Inflammatory macrophage treated with lipopolysaccharide for 1 hour (primary cell): ENCODE data around the gene BRSK1.

Source experiments
- DNase-seq, 2 donors: peaks; one replicate each; pipeline ENCODE4 v3.0.0-alpha.2; 2020 to 2022

BRSK1 gene

DNA sequence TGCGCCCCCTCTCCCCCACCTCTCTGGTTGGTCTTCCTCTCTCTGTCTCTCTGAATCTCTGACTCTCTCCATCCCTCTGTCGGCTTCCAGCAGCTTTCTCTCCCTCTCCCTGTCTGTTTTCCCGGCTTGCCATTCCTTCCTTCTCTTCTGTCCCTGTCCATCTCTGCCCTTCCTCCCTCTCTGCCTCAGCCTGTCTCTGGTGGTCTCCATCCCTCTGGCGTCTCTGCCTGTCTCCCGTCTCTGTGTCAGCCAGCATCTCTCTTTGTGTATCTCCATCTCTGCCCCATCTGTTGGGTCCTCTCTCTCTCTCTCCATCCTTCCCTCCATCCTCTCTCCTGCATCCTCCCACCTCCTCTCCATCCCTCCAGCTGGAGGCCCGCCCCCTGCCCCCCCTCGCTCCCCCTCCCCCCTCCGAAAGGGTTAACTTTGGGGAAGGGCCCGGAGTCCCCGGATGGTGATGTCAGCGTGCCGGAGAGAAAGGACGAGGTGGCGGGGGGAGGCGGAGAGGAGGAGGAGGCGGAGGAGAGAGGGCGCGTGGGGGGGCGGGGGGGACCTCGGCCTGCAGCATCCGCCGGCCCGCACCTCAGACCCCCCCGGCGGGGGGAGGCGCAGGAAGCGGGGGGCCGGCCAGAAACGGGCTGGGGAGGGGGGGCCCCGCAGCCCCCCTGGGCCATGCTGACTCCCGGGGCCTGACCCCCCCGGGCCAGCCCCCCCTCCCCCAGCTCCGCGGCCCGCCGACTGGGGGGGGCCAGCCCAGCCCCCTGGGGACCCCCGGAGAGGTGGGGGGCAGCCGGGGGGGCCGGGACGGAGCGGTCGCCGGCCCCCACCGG lies at the start of gene BRSK1:
TSS of gene BRSK1 (plus strand) at position 450 of the 830 bp plus-strand sequence. CDS start 446 bp downstream, outside the sequence.
- DNase-seq = no peak

DNA sequence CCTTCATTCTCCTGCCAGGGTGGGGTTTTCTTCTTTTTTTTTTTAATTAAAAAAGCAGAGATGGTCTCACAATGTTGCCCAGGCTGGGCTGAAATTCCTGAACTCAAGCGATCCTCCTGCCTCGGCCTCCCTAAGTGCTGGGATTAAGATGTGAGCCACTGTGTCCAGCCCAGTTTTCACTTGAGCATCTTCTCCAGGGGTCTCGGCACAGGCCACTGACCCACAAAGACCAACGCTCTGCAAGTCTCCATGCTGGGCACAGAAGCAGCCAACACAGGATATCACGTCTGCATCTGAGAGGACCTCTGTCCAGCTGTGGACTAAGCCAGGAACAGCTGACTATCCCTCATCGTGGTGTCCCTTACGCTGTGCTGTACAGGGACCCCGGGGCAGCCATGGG lies 45.8 kb upstream of the BRSK1 start:
- no peak for DNase-seq

DNA sequence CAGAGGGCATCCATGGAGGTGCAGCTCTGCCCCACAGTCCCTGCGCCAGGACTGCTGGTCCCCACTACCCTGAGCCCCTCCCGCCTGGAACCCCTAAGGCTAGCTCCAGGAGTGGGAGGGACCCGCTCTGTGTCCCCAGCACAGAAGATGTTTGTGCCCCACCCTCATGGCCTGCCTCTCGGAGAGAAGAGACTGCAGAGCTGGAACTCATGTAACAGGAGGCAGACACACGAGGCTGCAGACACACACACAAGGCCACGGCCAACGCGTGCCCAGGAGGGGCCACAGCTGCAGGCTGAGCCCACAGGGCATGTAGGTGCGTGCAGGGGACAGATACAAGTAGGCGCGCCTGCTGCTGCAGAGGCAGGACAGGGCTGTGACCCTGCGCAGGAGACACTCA lies 44.8 kb upstream of the BRSK1 start:
- DNase-seq = no peak

DNA sequence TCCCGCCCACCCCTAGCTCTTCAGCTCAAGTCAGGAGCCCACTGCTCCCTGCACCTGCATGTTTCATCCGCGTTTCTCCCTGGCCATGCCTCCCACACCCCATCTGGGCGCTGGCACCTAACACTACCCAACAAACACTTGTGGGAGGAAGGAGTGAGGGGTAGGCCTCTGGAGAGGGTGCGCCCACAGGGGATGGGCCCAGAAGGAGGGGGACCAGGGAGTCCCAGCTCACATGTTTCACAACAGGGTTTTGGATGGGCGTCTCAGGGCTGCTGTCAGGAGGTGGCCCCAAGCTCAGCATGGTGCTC lies 43.1 kb upstream of the BRSK1 start:
- DNase-seq = no peak

DNA sequence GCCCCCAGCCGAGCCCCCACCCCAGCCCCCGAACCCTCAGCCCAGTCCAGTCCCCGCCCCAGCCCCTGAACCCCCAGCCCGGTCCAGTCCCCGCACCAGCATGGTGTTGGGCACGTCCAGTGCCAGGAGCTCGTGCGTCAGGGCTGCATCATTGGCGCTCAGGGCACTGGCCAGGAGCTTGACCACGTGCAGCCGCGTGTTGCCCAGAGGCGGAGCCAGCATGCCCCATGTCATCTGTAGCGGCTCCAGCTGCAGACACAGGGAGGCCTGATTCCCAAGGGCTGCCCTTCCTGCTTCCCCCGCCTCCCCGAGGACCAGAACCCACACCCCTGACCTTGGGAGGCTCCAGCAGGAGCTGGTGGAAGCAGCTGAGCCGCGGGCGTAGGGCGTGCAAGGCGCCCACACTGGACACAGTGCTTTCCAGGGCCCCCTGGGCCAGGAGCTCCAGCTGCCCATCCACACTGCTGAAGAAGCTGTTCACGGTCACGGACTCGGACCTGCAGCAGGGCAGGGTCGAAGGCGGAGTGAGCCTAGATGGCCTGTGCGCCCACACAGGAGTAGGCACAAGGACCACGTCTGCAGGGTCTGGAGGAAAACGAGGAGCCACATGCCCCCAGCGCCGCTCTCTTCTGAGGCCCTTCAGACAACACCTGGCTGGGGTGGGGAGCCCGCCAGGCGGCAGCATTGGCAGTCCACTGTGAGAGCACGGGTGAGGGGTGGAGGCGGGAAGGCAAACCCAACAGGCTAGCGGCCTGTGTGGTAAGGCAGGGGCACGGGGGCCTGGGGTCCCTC lies 42.5 kb upstream of the BRSK1 start:
- no peak for DNase-seq

DNA sequence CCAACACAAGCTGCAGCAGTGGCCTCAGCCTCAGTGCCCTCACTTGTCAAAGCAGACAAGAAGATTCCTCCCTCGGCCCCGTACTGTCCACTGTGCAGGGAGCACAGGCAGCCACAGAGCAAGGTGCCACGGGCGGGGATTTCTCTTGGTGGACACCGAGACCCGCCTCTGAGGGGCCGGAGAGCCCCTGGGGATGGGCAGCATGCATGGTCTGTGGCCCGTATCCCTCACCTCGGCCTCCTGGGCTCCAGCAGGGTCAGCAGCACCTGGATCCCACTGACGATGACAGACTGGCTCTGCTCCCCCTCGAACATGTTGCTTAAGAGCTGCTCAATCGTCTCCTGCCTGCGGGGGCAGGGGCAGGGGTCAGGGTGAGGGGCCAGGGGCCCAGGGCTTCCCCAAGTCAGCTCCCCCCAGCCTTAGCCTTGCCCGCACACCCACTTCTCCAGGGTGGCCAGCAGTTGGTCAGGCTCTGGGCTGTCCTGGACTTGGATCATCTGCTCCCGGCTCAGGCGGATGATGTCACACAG lies 41.8 kb upstream of the BRSK1 start:
- DNase-seq = no peak

DNA sequence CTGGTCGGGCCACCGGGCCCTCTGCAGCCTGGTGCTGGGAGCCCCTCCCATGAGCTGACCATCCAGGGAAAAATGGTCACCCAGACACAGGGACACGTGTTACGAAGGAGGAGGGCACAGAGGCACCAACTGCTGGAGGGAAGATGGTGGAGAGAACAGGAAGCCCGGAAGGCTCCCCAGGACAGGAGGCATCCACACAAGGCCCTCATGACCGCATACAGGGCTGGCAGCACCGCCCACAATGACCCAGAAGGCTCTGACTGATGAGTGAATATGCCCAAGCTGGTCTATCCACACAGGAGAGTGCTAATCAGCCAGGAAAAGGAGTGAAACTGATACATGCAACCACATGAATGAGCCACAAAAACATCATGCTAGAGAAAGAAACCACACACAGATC lies 41.3 kb upstream of the BRSK1 start:
- no peak for DNase-seq

DNA sequence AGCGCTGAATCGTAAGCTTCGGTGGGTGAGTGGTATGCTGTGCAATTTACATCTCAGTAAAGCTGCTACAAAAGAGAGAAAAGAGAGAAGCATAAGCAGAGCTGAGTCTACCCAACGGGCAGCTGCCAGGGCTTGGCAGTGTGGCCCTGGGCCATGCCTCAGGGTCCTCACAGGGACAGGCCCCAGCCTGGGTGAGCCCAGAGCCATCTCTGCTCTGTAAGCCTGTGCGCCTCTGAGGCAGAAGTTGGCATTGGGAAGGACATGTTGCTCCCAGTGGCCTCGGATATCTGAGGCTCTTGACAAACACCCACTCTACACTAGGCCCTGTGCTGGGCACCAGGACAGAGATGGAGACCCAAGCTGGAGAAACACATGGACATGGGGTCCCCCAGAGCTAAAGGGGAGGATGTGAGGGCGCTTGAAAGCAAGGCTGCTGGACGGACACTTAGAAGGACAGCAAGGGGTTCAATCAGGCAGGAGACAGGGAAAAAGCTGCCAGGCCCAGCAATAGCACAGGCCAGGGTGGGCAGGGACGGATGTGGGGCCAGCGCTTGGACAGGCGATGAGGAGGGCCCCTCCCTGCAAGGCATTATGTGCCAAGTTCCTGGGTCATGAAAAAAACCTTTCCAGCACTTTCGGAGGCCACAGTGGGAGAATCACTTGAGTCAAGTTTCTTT lies 39.7 kb upstream of the BRSK1 start:
- no peak for DNase-seq

DNA sequence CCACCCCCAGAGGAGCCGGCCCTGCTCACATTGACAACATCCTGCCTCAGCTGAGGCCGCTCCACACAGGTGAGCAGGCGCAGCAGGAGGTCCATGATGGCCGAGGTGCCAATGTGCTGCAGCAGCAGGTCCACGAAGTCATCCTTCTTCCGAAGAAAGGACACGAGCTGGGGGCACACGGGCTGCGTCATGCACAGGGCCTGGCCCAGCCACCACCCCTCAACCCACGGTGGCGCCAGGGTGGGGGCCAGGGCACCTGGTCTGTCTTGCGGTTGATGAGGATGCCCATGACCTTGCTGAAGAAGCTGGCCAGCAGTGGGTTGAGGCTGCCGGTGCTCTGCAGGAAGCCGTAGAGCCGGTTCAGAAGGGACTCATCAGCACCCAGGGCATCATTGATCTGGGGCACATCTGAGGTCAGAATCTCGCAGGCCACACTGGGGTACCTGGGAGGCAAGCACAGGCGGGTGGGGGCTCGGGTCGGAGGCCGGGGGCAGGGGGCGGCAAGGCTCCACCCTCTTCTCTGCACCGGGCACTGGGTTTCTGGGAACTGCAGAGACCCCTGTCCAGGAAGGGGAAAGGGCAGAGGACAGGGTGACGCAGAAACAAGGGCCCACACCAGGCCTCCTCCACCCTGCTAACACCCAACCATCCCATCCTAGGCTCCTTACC lies 38.4 kb upstream of the BRSK1 start:
- DNase-seq = no peak

DNA sequence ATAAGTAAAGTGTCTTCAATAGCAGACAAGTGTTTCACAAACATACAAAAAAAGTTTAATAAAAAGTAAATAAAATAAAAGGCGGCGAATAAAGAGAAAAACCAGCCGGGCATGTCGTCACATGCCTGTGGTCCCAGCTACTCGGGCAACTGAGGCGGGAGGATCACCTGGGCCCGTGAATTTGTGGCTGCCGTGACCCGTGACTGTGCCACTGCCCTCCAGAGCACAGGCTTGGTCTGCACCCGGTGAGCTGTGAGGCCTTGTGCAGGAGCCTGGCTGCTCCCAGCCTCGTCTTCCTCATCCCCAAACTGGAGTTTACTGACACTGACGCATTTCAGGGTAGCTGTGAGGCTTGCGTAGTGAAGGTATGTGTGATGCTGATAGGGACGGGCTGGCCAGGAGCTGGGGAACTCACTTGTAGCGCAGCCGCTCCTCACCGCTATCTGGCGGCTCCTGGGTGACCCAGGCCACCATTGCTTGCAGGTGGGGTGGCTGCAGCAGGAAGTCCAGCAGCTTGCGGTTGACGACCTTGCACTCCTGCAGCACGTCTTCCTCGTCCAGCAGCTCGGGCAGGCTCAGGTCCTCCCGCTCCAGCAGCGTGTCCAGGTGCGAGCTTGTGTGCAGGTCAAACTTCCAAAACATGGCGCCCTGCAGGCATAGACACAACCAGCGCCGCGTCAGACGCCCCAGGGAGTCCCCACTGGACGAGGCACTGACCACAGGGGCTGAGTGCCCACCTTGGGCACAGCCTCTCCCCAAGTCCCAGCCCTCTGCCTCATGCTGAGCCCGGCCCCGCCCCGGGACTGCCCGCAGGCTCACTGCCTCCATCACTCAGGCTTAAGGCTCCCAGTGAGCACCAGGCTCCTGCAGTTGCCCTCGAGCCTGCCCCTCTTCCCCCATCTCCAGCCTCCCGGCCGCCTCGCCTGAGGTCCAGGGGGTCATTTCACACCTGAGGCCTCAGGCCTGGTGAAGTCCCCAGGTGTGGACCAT lies 37.0 kb upstream of the BRSK1 start:
- no peak for DNase-seq

DNA sequence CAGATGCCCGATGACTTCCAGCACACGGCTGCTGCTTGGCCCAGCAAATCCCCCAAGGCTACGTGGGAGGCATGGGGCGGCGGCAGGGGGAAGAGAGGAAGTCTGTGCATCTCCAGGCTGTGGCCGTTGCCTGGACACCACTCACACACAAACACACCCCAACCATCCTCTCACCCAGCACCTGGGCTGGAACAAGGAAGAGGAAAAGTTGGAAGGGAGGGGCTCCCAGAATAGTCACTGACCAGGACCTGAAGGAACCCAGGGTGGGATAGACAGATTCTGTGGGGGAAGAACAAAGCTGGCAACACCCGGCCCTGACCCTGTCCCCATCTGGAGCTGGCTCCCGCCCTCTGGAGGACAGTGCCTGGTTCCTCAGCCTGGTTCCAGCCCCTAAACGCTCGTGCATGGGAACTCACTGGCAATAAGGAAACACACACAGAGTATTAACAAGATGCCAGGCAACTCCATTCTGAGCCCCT lies 36.1 kb upstream of the BRSK1 start:
- DNase-seq = peak; percentile 47 to 69

DNA sequence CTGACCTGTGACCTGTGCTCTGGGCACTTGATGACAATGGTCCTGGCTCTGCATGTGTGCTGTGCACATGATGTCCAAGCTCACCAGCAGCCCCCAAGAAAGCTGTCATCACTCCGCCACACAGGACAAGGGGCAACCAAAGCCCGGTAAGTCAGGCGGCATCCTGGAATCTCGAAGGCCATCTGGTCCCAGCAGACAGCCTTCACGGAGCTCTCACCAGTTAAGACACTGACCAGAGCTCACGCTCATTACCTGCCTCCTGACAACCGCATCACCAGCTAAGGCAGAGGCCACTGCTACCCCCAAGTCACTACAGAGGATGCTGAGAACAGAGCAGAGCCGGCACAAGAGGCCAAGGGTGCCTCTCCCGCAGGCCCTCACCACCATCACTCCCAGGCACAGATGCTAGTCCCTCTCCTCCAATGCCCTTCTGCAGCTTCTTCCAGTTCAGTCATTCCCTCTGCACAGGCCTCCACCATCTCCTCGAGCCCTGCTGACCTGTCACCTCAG lies 35.6 kb upstream of the BRSK1 start:
- no peak for DNase-seq

DNA sequence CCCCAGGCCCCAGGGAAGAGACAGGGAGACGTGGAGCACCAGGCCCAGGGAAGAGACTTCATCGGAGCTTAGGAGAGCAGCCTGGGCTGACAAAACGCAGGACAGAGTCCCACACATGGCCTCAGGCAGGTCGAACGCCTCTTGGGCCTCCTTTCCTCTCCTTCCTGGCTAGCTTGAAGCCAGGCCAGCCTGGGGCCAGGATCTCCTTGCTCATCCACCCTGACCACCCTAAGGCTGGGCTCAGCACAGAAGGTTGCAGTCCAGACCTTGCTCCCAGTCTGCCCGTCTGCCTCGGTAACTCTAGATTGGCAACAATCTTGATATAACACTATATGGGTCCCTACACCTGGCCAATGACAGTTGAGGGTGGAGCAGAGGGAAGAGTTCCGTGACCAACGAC lies 35.1 kb upstream of the BRSK1 start:
- DNase-seq = no peak

DNA sequence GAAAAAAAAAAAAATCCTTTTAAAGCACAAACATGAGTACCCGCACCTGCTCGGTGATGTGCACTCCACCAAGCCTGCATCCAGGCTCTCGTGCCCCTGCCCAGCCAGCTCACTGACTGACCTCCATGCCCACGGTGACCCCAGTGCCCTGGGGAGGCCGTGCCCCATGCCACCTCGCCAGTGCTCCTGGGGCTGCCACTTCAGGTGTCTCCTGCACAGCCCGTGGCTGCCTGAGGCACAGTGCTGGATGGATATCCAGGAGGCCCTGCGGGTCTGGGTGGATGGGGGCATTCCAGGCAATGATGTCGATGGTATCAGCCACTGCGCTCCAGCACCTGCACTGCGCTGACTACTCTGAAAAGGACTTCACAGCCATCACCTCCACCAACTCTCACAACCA lies 34.0 kb upstream of the BRSK1 start:
- DNase-seq = no peak

DNA sequence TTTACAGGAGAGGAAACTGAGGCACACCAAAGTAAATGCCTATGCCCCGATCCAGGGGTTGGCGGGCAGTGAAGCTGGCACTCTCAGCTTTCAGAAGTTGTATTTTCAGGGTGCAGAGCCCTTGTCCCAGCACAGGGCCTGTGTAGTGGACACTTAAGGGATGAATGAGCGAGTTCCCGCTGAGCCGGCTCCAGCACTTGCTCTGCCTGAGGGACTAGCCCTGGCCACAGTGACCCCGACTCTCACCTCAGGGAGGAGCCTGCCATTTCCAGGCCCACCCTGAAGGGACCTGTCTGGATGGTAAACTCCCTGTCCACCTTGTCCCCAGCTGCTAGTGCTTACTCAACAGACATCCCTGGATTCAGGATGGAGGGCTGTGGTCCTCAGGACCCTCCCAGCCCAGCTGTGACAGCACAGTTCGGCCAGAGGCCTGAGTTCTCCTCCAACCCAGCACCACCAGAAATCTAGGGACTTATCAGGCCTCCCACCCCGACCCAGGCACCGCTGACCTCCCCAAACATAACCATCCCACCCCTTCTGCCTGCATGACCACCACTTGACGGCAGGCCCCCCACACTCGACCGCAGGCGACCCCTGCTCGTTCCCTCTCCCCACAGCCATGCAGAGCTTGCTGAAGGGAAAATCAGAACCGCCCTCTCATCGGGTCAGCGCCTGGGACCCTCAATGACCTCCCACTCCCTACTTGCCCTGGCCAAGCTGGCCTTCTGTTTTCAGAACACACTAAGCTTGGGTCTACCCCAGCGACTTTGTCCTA lies 33.3 kb upstream of the BRSK1 start:
- DNase-seq = no peak

DNA sequence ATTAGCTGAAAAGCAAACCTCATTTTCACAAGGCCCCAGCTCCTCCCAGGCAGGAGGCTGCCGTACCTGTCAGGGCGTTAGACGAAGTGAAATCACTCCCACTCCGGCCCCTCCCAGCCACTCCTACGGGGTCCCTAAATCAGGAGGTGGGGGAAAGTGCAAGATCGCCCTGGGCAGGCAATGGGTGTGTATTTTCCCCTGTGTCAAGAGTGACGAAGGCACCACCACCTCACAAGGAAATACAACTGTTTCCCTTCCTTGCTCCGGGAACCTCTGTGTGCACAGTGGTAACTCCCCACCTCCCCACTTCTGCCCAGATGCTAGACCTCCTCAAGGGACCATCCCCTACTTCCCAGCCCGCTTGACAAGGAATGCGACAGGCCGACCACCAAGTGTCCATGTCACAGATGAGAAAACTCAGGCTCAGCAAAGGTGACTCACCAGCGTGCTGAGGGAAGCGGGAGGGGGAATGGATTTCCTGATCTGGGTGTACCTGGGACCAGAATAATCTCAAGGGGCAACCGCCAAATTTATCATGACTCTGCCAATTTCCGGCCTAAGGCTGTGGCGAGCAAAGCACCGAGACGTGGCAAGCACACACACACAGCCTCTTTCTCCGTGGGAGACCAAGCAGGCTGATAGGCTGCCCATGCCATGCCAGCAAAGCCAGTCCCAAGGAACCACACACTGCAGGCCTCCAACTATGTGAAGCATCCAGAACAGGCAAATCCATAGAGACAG lies 32.3 kb upstream of the BRSK1 start:
- DNase-seq = no peak

DNA sequence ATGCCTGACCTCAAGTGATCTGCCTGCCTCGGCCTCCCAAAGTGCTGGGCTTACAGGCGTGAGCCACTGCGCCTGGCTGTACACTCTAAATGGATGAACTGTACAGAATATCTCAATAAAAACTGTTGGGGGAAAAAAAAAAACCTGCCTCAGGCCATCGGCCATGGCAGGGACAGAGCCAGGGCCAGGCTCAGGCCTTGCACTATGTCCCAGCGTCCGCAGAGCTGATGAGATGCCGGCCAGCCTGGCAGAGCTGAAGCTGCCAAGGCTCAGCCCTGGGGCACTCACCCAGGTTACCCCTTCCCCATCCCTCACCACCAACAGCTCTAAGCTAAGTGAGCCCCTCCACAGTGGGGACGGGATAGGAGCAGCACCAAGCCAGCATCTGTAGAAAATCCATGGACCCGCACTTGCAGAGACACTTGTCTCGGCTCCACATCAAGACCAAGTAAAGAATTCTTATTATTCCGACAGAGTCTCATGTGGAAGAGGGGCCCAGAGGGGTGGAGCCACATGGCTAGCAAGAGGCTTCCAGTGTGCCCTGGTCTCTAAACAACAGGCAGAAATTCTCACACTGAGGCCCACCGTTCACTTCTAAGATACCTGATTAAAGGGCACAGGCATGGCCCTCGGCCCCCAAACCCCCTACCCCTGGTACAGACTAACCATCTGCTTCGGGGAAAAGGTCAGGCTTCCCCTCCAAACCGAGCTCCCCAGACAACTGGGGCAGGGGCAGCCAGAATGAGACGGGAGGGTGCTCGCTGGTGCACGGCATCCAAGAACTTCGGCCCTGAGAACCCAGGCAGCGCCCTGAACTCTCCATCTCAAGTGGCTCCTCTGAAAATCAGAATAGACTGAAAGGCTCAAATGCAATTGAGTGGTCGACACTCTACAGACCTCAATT lies 30.8 kb upstream of the BRSK1 start:
- no peak for DNase-seq

DNA sequence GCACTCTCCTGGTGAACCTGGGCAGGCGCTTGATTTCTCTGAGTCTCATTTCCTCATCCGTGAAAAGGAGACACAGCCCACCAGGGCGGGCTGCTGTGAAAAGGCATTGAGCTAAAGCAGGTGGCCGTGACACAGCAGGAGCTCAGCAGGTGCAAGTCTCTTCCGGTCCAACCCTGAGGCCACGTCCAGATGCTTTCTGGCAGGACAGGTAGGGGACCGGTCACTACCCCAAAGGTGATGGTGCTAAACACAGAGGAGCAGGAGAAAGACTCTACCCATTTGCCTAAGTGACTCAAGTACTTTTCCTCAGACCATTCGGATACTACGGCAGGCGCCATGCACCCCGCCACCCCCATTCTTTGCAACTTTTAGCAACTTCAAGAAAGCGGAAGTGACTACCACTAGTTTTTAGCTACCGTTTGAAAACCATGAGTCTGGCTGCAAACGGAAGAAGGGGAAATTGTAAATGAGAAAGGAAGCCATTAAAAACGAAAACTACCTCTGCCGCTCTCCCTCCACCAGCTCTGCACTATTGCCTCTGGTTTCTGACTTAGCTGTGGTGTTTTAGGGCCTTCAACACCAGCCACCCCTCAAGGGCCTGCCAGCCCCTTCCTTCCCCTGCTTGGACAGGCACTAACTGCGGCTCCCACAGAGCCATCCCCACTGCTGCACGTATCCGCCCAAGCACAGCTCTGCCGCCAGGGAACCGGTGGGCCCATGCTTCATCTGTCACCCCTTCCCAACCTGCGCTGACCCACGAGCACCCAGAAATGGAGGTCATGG lies 29.8 kb upstream of the BRSK1 start:
- DNase-seq = peak; percentile 72 to 75
